Inflammatory macrophage treated with lipopolysaccharide for 4 hours (primary cell): ENCODE measurements around the gene SURF4.
"Not testable (repeated sequence)": the region's sequence is repeated elsewhere in the genome, so short reads cannot be mapped to it uniquely, and the experiment has no call there.

Experiments
- DNase-seq: peaks from one replicate; pipeline ENCODE4 v3.0.0-alpha.2; 2020

Gene SURF4

DNA sequence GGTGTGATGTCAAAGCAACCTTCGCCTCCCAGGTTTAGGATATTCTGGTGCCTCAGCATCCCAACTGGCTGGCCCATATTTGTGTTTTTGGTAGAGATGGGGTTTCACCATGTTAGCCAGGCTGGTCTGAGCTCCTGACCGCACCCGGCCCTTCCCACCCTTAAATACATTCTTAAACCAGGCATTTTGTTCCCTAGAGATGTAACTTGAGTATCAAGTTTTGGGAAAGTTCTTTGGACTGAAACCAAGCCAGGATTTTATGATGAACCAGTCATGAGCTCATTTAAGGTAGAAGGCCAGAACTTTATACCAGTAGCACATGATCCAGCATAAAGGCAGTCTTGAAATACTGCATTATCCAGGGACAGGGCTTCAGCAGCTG, 24.3 kb downstream of the SURF4 start:
- DNase-seq: no peak

GRCh38 chr9:133349965-133350616, 25.8 kb downstream of the SURF4 start:
- no peak for DNase-seq

GRCh38 chr9:133348718-133349573, 26.9 kb downstream of the SURF4 start:
- DNase-seq: no peak

DNA sequence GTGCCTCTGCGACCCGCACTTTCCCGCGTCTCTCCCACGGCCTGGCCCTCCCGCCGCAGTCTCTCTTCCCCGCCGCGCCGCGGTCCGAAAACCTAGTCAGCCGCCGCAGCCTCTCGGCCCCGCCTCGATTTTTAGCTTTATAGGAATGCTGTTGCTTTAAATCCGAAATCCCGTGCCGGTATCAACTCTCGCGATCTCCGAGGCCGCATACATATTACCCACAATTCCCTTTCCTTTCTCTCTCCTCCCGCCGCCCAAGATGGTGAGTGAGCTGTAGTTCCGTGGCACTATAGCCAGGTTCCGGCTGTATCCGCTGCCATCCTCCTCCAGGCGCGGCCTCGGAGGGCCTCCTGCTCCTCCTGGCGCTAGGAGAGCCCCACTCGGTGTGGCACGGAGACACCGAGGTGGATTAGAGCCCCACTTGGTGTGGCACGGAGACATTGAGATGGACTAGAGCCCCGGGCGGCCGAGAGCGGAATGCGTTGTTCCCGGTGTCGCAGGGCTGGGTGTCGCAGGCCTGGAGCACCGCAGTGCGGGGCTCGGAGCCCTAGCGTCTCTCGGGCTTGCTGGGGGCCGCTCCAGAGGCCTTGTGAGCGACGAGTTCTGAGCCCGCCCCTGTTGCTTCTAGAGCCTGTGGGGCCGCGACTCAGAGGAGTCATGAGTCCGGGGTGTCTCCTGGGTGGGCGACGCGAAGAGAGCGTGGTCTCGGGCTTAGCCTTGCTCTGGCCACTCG, 27.7 kb downstream of the SURF4 start, which contains the start of the genes MED22 and RPL7A:
MED22 (minus strand) TSS at position 147 of the 733 bp plus-strand sequence. CDS start 1,469 bp downstream, outside the sequence.
RPL7A (plus strand) TSS at position 234 of the 733 bp plus-strand sequence; CDS start at position 260, 26 bp downstream.
- peak; percentile 98 for DNase-seq

- peak; percentile 18 for DNase-seq
Measured at GRCh38 chr9:133347515-133347984, 28.3 kb downstream of the SURF4 start.

DNA sequence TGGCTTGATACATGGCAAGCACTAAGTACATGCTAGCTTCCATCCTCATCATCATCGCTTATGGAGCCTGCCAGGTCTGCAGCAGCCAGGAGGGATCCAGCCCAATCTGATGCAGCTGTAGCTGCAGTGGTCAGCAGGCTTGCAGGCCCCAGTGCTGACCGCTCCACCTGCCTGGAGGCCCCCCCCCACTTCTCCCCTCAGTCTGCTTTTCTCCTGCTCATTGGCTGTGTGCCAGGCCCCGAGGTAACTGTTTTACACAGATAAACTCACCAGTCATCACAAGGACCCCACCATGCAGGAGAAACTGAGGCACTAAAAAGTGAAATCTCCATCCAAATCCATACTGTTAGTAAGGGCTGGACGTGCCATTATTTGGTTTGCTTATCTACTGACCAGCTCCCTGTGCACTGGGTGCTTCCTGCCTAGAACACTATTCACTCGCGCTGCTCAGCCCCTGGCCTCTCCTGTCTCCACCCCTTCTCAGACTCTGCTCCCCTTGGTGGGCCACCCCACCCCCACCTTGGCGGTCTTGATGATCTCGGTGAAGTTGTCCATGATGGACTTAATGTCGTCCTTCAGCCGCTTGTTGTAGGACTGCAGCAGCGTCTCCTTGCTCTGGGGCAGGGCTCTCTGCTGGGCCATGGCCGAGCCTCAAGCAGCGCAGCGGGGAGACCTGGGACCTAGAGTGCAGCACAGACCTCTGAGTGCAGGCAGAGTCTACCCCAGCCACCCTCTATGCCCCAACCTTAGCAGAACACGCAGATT, 29.7 kb downstream of the SURF4 start:
- DNase-seq: no peak

- DNase-seq: no peak
Measured at GRCh38 chr9:133345596-133345995, 30.3 kb downstream of the SURF4 start.

GRCh38 chr9:133344979-133345378, 30.9 kb downstream of the SURF4 start:
- no peak for DNase-seq

- no peak for DNase-seq
Measured at GRCh38 chr9:133344071-133344470, 31.8 kb downstream of the SURF4 start.

- DNase-seq: no peak
Measured at GRCh38 chr9:133342570-133342969, 33.3 kb downstream of the SURF4 start.

DNA sequence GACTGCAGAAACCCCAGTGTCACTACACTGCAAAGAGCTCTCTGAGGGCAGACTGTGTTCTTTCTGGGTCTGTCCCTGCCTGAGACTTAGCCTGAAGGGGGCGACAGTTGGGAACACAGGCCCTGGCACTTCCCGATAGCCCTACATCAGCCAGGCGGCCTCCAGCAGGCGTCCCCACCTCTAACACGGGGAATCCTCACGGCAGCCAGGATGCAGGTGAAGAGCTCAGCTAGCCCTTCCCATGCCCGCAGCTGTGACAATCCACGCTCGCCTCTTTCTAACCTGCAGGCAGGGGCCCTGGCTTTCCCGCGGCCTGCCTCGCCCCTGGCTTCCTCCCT, 33.8 kb downstream of the SURF4 start:
- DNase-seq: no peak

DNA sequence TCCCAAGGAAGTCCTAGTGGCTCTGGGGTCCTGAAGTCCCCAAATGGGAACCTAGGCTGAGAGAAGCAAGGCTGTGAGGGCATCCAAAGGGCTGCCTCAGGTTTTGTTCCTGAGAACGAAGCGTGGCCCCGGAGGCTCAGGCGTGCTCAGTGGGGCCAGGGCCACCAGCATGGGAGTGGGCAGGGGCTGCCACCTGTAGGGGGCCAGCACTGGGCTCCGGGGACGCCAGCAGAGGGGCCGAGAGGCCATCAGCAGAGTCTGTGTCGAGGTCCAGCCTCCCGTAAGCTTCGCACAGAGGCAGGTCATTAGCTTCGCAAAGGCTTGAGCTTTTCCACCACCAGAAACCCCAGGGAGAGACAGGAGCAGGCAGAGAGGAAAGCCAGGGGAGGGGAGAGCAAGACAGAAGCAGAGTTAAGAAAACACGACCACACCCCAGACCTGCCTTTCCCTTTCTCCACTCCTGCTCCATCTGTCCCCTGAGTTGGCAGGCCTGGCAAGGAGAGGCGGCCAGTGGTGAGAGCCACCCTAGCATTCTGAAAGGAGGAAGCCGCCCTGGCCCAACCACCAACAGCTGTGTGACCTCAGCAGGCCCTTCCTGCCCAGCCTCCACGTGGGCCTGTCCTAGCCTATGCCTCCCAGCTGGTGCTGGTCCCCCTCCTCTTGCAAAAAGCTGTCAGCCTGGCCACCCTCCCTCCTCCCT, 34.3 kb downstream of the SURF4 start:
- peak; percentile 75 for DNase-seq

DNA sequence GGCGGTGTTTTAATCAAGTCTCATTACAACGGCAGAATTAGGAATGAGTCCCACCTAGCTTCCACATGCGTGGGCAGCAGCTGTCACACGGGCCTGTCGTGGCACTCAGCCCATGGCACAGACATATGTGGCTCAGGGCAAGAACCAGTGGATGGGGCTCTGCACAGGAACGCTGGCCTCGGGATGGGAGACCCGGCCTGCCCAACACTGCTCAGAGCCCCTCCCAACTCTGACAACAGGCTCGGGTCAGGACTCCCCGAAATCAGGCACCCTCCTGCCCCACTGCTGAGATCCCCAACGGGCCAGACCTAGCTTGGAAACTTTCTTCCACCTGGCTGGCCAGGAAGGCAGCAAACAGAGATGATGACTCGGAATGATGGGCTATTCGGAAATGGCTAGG, 34.9 kb downstream of the SURF4 start:
- DNase-seq: no peak

DNA sequence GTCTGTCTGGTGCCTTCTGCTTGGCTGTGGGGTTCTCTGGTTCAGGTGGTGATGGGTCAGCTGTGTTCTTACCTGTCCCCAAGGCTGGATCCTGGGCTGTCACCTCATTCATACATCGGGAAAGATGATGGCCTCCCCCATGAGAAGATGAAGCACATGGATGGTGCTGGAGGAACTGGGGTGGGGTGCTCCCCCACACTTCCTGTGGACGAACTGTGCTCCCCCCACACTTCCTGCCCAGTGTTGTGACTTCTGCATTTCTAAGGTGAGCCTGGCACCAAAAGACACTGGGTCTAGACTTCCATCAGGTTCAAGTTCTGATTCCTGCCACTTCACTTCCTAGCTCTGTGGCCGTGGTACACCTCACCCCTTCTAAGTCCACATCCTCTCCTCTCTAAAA, 35.6 kb downstream of the SURF4 start:
- peak; percentile 16 for DNase-seq

DNA sequence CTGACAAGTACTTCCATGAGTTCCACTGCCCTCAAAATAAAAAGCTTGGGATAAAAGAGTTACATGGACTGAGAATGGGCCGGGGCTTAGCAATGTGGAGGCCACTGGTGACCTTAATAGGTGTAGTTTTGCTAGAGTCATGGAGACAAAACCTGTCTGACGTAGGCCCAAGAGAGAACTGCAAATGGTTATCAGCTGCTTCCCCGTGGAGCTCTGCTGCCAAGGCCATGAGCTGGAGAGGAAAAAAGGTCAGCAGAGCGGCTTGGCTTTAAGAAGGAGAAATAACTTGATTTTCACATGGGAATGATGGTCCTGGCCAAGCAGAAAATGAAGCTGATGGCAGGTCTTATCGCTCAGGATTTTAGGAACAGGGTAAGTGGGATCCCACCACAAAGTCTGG, 36.2 kb downstream of the SURF4 start:
- DNase-seq: no peak

DNA sequence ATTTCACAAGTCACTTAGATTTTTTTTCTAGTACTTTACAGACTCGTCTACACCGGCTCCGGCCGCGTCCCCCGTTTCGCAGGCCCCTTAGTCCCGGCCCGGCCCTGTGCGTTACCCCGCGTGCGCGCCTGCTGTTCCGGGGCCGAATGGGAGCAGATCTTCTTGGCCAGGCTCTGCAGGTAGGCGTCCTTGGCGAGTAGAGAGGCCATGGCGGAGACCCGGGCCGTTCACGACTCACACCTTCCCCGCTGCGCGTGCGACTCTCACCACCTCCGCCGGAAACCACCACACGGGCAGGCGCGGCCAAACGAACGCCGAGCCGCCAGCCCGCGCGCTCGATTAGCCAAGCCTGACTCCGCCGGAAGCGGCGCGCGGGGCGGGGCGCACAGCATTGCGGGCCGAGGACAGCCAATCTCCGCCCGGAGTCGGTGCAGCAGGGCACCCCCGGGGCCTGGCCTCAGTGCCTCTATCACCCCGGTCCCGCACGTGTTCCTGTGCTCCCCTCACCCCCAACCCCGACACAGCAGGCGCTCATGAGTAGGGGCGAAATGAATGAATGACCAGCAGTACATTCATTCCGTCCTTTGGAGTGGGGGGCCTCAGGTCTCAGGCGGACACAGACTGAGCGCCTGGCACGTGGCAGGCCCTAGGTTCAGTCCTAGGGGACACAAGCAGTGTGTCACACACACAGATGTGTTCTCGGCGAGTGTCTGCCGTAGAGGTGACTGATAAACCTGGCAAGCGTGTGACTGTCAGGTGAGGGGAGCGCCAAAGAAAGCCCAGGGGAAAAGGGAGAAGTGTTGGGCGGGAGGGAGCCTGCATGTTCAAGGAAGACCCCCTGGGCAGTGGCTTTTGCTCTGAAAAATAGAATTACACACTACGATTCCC, 39.7 kb downstream of the SURF4 start, which contains the start of gene SURF6:
SURF6 (minus strand) TSS at position 265 of the 888 bp plus-strand sequence; CDS start at position 209, 56 bp downstream.
- peak; percentile 86 for DNase-seq

- DNase-seq: not testable (repeated sequence)
Measured at GRCh38 chr9:133334888-133335287, 41.0 kb downstream of the SURF4 start.

GRCh38 chr9:133334161-133334560, 41.7 kb downstream of the SURF4 start:
- no peak for DNase-seq

- DNase-seq: no peak
Measured at GRCh38 chr9:133333566-133333965, 42.3 kb downstream of the SURF4 start.

- DNase-seq: no peak
Measured at GRCh38 chr9:133333011-133333410, 42.8 kb downstream of the SURF4 start.

DNA sequence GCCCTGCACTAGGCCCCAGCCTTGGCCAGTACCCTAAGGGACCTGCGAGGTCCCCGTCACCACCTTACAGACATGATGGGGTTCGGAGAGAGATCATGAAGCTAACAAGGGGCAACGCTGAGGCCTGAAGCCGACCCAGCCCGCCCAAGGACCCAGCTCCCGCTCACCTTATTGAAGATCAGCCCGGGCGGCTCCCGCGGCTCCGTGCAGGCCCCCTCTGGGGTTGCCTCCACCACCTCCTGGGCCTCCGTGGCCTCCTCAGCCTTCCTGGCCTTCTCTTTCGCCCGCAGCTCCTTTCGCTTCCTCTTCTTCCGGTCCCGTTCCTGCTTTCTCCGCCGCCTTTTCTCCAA, 43.5 kb downstream of the SURF4 start:
- DNase-seq: no peak
